ENCODE measurements around the gene OXSR1.

OXSR1 gene

GRCh38 chr3:38167591-38167990 is 2.3 kb downstream of the OXSR1 start:
- H3K27ac ChIP-seq: peak overlapping the region; percentile 98
- no peak for DNase-seq
- TF ChIP-seq CTCF (IDR thresholded peaks at IDR 0.05; ENCODE audit: low read depth, low read length, missing control alignments): no peak

GRCh38 chr3:38168151-38169026 is 3.1 kb downstream of the OXSR1 start:
- Histone ChIP-seq H3K27ac (peak overlapping the region; percentile 98), H3K4me3 (ENCODE audit: low read depth, low read length) (peak overlapping the region; percentile 5), H3K27me3 (replicated peaks) (no peaks in the 10 kb centered on the region), H3K36me3 (replicated peaks) (no peaks in the 10 kb centered on the region)
- DNase-seq: peak; percentile 57
- TF ChIP-seq CTCF (IDR thresholded peaks at IDR 0.05; ENCODE audit: low read depth, low read length, missing control alignments): no peak
- in situ Hi-C loops (cut with HindIII; ENCODE audit: low pct_ligation_motif_present, low sequenced_read_pairs): no loop called here

More at GRCh38 chr3:38167591-38167990, 2.3 kb downstream of the OXSR1 start:
- Histone ChIP-seq H3K27me3 (replicated peaks) (no peaks in the 10 kb centered on the region), H3K36me3 (replicated peaks) (no peaks in the 10 kb centered on the region), H3K4me3 (ENCODE audit: low read depth, low read length) (no peak overlapping the region)
- in situ Hi-C loops (cut with HindIII; ENCODE audit: low pct_ligation_motif_present, low sequenced_read_pairs): no loop called here

- H3K27me3 ChIP-seq (replicated peaks): no peaks in the 10 kb centered on the region
- no peak for TF ChIP-seq CTCF (IDR thresholded peaks at IDR 0.05; ENCODE audit: low read depth, low read length, missing control alignments)
- DNase-seq: no peak
- H3K27ac ChIP-seq: peak overlapping the region; percentile 98
- in situ Hi-C loops (cut with HindIII; ENCODE audit: low pct_ligation_motif_present, low sequenced_read_pairs): no loop called here
- H3K4me3 ChIP-seq (ENCODE audit: low read depth, low read length): no peak overlapping the region
- H3K36me3 ChIP-seq (replicated peaks): no peaks in the 10 kb centered on the region
These were observed 3.6 kb downstream of the OXSR1 start for GRCh38 chr3:38169027-38169317.

GRCh38 chr3:38170722-38171121 is 5.4 kb downstream of the OXSR1 start:
- H3K27me3 ChIP-seq (replicated peaks): no peaks in the 10 kb centered on the region
- TF ChIP-seq CTCF (IDR thresholded peaks at IDR 0.05; ENCODE audit: low read depth, low read length, missing control alignments): no peak
- no peak overlapping the region for H3K4me3 ChIP-seq (ENCODE audit: low read depth, low read length)
- DNase-seq: no peak
- H3K36me3 ChIP-seq (replicated peaks): no peaks in the 10 kb centered on the region
- H3K27ac ChIP-seq: no peak overlapping the region
- in situ Hi-C loops (cut with HindIII; ENCODE audit: low pct_ligation_motif_present, low sequenced_read_pairs): no loop called here

GRCh38 chr3:38171622-38172021 is 6.3 kb downstream of the OXSR1 start:
- in situ Hi-C loops (cut with HindIII; ENCODE audit: low pct_ligation_motif_present, low sequenced_read_pairs): no loop called here
- H3K27ac ChIP-seq: no peak overlapping the region
- H3K36me3 ChIP-seq (replicated peaks): no peaks in the 10 kb centered on the region
- H3K27me3 ChIP-seq (replicated peaks): no peaks in the 10 kb centered on the region
- TF ChIP-seq CTCF (IDR thresholded peaks at IDR 0.05; ENCODE audit: low read depth, low read length, missing control alignments): no peak
- H3K4me3 ChIP-seq (ENCODE audit: low read depth, low read length): no peak overlapping the region
- no peak for DNase-seq
